H9 (cell line): ENCODE measurements around the gene TRIM44. TPM values are rescaled to one million over a fixed set of nuclear protein-coding genes. Genes with fewer than 3 reads are reported as not detected.

Experiments
- DNase-seq: peaks from one replicate; pipeline ENCODE4 v3.0.0-alpha.2; 2017
- H2AFZ ChIP-seq: one replicate; pipeline ENCODE4 v1.6.1; 2013; ENCODE audit warnings: mild to moderate bottlenecking, low read length, control low read depth, moderate library complexity
- H2AK5ac ChIP-seq: 2 replicates; pipeline ENCODE4 v1.6.1; 2013; ENCODE audit warnings: low read length, control low read depth, mixed read lengths; ENCODE audit not compliant: insufficient read length
- H2BK120ac ChIP-seq: one replicate; pipeline ENCODE4 v1.6.1; 2013; ENCODE audit warnings: low read depth, mild to moderate bottlenecking, low read length, control low read depth, inconsistent platforms; ENCODE audit not compliant: poor library complexity, severe bottlenecking
- H2BK12ac ChIP-seq: 2 replicates; pipeline ENCODE4 v1.6.1; 2013; ENCODE audit warnings: low read length, control low read depth, mixed read lengths, low read depth; ENCODE audit not compliant: insufficient read length
- H2BK15ac ChIP-seq: 2 replicates; pipeline ENCODE4 v1.6.1; 2013; ENCODE audit warnings: low read depth, low read length, control low read depth
- H2BK20ac ChIP-seq: one replicate; pipeline ENCODE4 v1.6.1; 2013; ENCODE audit warnings: low read depth, mild to moderate bottlenecking, low read length, control low read depth, inconsistent platforms; ENCODE audit not compliant: poor library complexity, severe bottlenecking
- H2BK5ac ChIP-seq: 2 replicates; pipeline ENCODE4 v1.6.1; 2013; ENCODE audit warnings: low read length, control low read depth, mixed read lengths; ENCODE audit not compliant: insufficient read length
- H3K14ac ChIP-seq: 2 replicates; pipeline ENCODE4 v1.6.1; 2013; ENCODE audit warnings: low read length, control low read depth; ENCODE audit not compliant: insufficient read depth
- H3K18ac ChIP-seq: 2 replicates; pipeline ENCODE4 v1.6.1; 2013; ENCODE audit warnings: low read depth, mild to moderate bottlenecking, mixed read lengths, low read length, control low read depth; ENCODE audit not compliant: insufficient read length
- H3K23ac ChIP-seq: 2 replicates; pipeline ENCODE4 v1.6.1; 2013; ENCODE audit warnings: low read length, control low read depth, mixed read lengths, low read depth; ENCODE audit not compliant: insufficient read length
- H3K23me2 ChIP-seq: 2 replicates; pipeline ENCODE4 v1.6.1; 2013; ENCODE audit warnings: low read depth, mild to moderate bottlenecking, mixed read lengths, low read length, control low read depth; ENCODE audit not compliant: insufficient read length, poor library complexity, severe bottlenecking
- H3K27ac ChIP-seq: 2 replicates; pipeline ENCODE4 v1.5.1; 2013; ENCODE audit warnings: low read length, control low read depth, mixed read lengths, low read depth; ENCODE audit not compliant: insufficient read length
- H3K27me3 ChIP-seq: 2 replicates; pipeline ENCODE4 v1.6.1; 2013; ENCODE audit warnings: low read length, control low read depth, inconsistent platforms; ENCODE audit not compliant: insufficient read depth
- H3K4ac ChIP-seq: 2 replicates; pipeline ENCODE4 v1.6.1; 2013; ENCODE audit warnings: low read depth, mild to moderate bottlenecking, control low read depth, inconsistent platforms, low read length, moderate library complexity
- H3K4me1 ChIP-seq: 2 replicates; pipeline ENCODE4 v1.6.1; 2013; ENCODE audit warnings: low read length, control low read depth, inconsistent platforms; ENCODE audit not compliant: insufficient read depth
- H3K4me2 ChIP-seq: 2 replicates; pipeline ENCODE4 v1.6.1; 2013; ENCODE audit warnings: low read length, control low read depth, mixed read lengths; ENCODE audit not compliant: insufficient read length, insufficient read depth
- H3K56ac ChIP-seq: 2 replicates; pipeline ENCODE4 v1.6.1; 2013; ENCODE audit warnings: low read depth, mild to moderate bottlenecking, mixed read lengths, low read length, control low read depth; ENCODE audit not compliant: insufficient read length
- H3K79me1 ChIP-seq: 2 replicates; pipeline ENCODE4 v1.6.1; 2013; ENCODE audit warnings: low read depth, mild to moderate bottlenecking, moderate library complexity, low read length, control low read depth, inconsistent platforms; ENCODE audit not compliant: insufficient read depth, poor library complexity, severe bottlenecking
- H3K79me2 ChIP-seq: 2 replicates; pipeline ENCODE4 v1.6.1; 2013; ENCODE audit warnings: low read length, control low read depth, inconsistent platforms; ENCODE audit not compliant: insufficient read depth
- H3K9ac ChIP-seq: 2 replicates; pipeline ENCODE4 v1.6.1; 2013; ENCODE audit warnings: low read length, control low read depth, mixed read lengths; ENCODE audit not compliant: insufficient read length; ENCODE audit errors: extremely low read depth
- H3K9me3 ChIP-seq: one replicate; pipeline ENCODE4 v1.6.1; 2013; ENCODE audit warnings: low read depth, low read length, inconsistent platforms; ENCODE audit not compliant: control insufficient read depth
- H3T11ph ChIP-seq: one replicate; pipeline ENCODE4 v1.6.1; 2013; ENCODE audit warnings: mild to moderate bottlenecking, low read length, control low read depth, inconsistent platforms
- H4K20me1 ChIP-seq: one replicate; pipeline ENCODE4 v1.6.1; 2013; ENCODE audit not compliant: control insufficient read depth, insufficient read length, insufficient read depth
- H4K5ac ChIP-seq: 2 replicates; pipeline ENCODE4 v1.6.1; 2013; ENCODE audit warnings: low read depth, mild to moderate bottlenecking, mixed read lengths, low read length, control low read depth; ENCODE audit not compliant: insufficient read length
- H4K8ac ChIP-seq: replicated peaks from 2 replicates; pipeline ENCODE4 v1.6.1; 2013; ENCODE audit warnings: low read length, control low read depth, mixed read lengths, low read depth; ENCODE audit not compliant: insufficient read length
- H4K91ac ChIP-seq: 2 replicates; pipeline ENCODE4 v1.6.1; 2013; ENCODE audit warnings: low read depth, mild to moderate bottlenecking, moderate library complexity, mixed read lengths, low read length, control low read depth; ENCODE audit not compliant: insufficient read length
- H3K27ac Mint-ChIP-seq, 3 experiments: 2 replicates in 2 of 3; 3 replicates in 1 of 3; pipeline ENCODE4 v1.8.0; 2020 to 2021; ENCODE audit warnings: mixed read lengths in 3 of 3, mild to moderate bottlenecking in 1 of 3, moderate library complexity in 1 of 3
- H3K27me3 Mint-ChIP-seq: 2 replicates; pipeline ENCODE4 v1.8.0; 2021; ENCODE audit warnings: low read depth, mild to moderate bottlenecking, moderate library complexity, mixed read lengths
- H3K36me3 Mint-ChIP-seq, 3 experiments: 2 replicates in 2 of 3; 3 replicates in 1 of 3; pipeline ENCODE4 v1.8.0; 2020 to 2021; ENCODE audit warnings: low read depth in 3 of 3, mixed read lengths in 3 of 3; ENCODE audit not compliant: insufficient read depth in 1 of 3
- H3K4me1 Mint-ChIP-seq, 2 experiments: 2 replicates each; pipeline ENCODE4 v1.8.0; 2020; ENCODE audit warnings: mixed read lengths in 2 of 2
- H3K4me3 Mint-ChIP-seq, 2 experiments: 2 replicates in 1 of 2; 3 replicates in 1 of 2; pipeline ENCODE4 v1.8.0; 2020 to 2021; ENCODE audit warnings: mild to moderate bottlenecking in 2 of 2, mixed read lengths in 2 of 2, moderate library complexity in 1 of 2
- H3K9me3 Mint-ChIP-seq, 2 experiments: 2 replicates in 1 of 2; 3 replicates in 1 of 2; pipeline ENCODE4 v1.8.0; 2020; ENCODE audit warnings: mild to moderate bottlenecking in 2 of 2, mixed read lengths in 2 of 2, moderate library complexity in 1 of 2
- CTCF ChIP-seq: fragments of 200-600 bp; sonication (generic); conservative IDR thresholded peaks from 3 replicates; pipeline ENCODE4 v1.8.0; 2021; ENCODE audit warnings: antibody characterized with exemption, mild to moderate bottlenecking
- WGBS: extraction: QIAGEN DNeasy Blood & Tissue Kit; methylation state at CpG from one replicate; pipeline ENCODE4 v1.1.7; 2013; ENCODE audit warnings: missing lambda C conversion rate, low lambda C conversion rate, mixed read lengths; ENCODE audit not compliant: insufficient read length; ENCODE audit errors: extremely low coverage; 5-methylcytosine and 5-hydroxymethylcytosine counted together
- total RNA-seq: library from RNA; stranded (reverse); gene quantifications from 2 replicates; pipeline ENCODE4 v1.2.1, GENCODE V29; 2021

Gene TRIM44
- total RNA-seq, 1 experiment from 2014 or later: 37.7 TPM

DNA sequence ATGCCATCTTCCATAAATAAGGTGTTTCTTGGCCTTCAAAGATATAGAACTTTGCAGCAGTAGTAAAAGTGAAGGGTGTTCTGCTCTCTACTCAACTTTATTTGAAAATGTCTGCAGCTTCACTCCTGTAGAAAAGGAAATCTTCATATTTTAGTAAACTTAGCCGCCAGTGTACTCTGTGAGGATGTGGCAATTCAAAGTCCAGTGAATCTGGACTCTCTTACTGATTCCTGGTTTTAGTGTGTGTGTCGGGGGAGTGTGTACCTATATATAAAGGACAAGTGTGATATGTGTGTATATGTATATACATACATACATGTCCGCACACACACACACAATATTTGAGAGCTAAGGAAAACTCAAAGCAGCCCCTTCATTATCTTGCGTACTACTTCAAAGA, 147.0 kb downstream of the TRIM44 start:
- Histone ChIP-seq H4K8ac (no peak overlapping the region), H3K23me2 (no peaks in the 10 kb centered on the region), H4K91ac (no peak overlapping the region), H3K14ac (no peak overlapping the region), H2BK12ac (no peak overlapping the region), H2BK5ac (no peak overlapping the region), H3K9me3 (no peaks in the 10 kb centered on the region), H3K79me2 (no peaks in the 10 kb centered on the region), H3K4ac (no peak overlapping the region), H3K4me2 (no peak overlapping the region), H3K4me1 (no peaks in the 10 kb centered on the region), H2AFZ (no peak overlapping the region), H3K27me3 (no peaks in the 10 kb centered on the region), H2BK120ac (no peak overlapping the region), H3K79me1 (no peaks in the 10 kb centered on the region), H3K56ac (no peak overlapping the region), H3K9ac (no peak overlapping the region), H4K5ac (no peak overlapping the region), H3K18ac (no peak overlapping the region), H3K27ac (no peak overlapping the region), H3T11ph (no peak overlapping the region), H2BK20ac (no peak overlapping the region), H4K20me1 (no peaks in the 10 kb centered on the region), H2BK15ac (no peak overlapping the region), H3K23ac (no peak overlapping the region), H2AK5ac (no peak overlapping the region)
- Mint-ChIP-seq H3K9me3 (no peaks in the 10 kb centered on the region), H3K4me3 (no peak overlapping the region), H3K27me3 (no peaks in the 10 kb centered on the region), H3K4me1 (peaks cover 0 to 4% of the 10 kb centered on the region in 2 experiments; a peak in 1 of 4 replicates), H3K36me3 (no peaks in the 10 kb centered on the region; a peak in 1 of 7 replicates), H3K27ac (no peak overlapping the region)
- WGBS: no CpG with 5 or more reads among the region's 4 CpGs
- no peak for DNase-seq
- TF ChIP-seq CTCF: no peak
